ENCODE data around the gene CNTLN. TPM values are rescaled to one million over a fixed set of nuclear protein-coding genes. Genes with fewer than 3 reads are reported as not detected.

The CNTLN gene
- total RNA-seq, 1 experiment from 2014 or later = 7.8 TPM

DNA sequence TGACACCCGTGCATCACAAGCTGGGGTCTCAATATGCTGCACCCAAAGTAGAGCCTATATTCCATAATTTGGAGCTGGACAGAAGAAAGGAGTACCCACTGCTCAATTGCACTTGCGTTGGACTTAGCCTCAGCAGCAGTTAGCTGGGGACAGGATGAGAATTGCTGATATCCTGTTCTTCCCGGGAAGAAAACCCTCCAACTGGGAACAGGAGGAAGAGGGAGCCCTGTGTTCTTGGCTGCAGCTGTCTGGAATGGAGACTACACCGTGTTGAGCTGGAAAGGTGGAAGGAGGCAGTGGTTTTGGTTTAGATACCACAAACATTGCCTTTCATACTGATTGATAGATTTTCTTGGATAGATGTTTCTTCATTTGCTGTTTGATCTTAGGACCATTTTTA lies 24.6 kb downstream of the CNTLN start:
- H3K4me3 Mint-ChIP-seq (ENCODE audit: unreplicated experiment) = no peak overlapping the region
- no peaks in the 10 kb centered on the region for H3K4me1 Mint-ChIP-seq (ENCODE audit: low read depth, unreplicated experiment)
- TF ChIP-seq, protein P1, sequence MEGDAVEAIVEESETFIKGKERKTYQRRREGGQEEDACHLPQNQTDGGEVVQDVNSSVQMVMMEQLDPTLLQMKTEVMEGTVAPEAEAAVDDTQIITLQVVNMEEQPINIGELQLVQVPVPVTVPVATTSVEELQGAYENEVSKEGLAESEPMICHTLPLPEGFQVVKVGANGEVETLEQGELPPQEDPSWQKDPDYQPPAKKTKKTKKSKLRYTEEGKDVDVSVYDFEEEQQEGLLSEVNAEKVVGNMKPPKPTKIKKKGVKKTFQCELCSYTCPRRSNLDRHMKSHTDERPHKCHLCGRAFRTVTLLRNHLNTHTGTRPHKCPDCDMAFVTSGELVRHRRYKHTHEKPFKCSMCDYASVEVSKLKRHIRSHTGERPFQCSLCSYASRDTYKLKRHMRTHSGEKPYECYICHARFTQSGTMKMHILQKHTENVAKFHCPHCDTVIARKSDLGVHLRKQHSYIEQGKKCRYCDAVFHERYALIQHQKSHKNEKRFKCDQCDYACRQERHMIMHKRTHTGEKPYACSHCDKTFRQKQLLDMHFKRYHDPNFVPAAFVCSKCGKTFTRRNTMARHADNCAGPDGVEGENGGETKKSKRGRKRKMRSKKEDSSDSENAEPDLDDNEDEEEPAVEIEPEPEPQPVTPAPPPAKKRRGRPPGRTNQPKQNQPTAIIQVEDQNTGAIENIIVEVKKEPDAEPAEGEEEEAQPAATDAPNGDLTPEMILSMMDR (IDR thresholded peaks at IDR 0.05; ENCODE audit: insufficient read depth in 1 of 2, low read depth in 1 of 2, low read length in 1 of 2, severe bottlenecking in 1 of 2, unreplicated experiment in 1 of 2) = no peak
- H3K4me1 ChIP-seq = no peaks in the 10 kb centered on the region
- no peaks in the 10 kb centered on the region for H3K9me3 Mint-ChIP-seq (ENCODE audit: unreplicated experiment)
- no peaks in the 10 kb centered on the region for H3K36me3 Mint-ChIP-seq (ENCODE audit: insufficient read depth, unreplicated experiment)
- H3K27ac Mint-ChIP-seq (ENCODE audit: unreplicated experiment) = no peak overlapping the region
- H3K4me3 ChIP-seq (ENCODE audit: low read depth, low read length) = no peak overlapping the region
- H3K27me3 ChIP-seq (replicated peaks; ENCODE audit: control insufficient read depth, insufficient read depth, low read length) = no peaks in the 10 kb centered on the region
- BruUV-seq (replicated peaks) = no TSS peak
- DNase-seq = no peak
- POLR2A ChIA-PET = no interaction called here
- intact Hi-C loops (cut with micrococcal nuclease; ENCODE audit: unreplicated experiment) = no loop called here
- CTCF ChIA-PET = no interaction called here
- H3K36me3 ChIP-seq (ENCODE audit: control insufficient read depth, insufficient read depth, low read length) = no peaks in the 10 kb centered on the region; the same call in 1 of the 2 replicates
- H3K9me3 ChIP-seq = no peaks in the 10 kb centered on the region
- no peaks in the 10 kb centered on the region for H3K27me3 Mint-ChIP-seq (ENCODE audit: insufficient read depth, unreplicated experiment)

GRCh38 chr9:17160327-17160726 lies 25.5 kb downstream of the CNTLN start:
- H3K36me3 Mint-ChIP-seq (ENCODE audit: insufficient read depth, unreplicated experiment) = no peaks in the 10 kb centered on the region
- H3K9me3 ChIP-seq = no peaks in the 10 kb centered on the region
- TF ChIP-seq, protein P1 (IDR thresholded peaks at IDR 0.05; ENCODE audit: insufficient read depth in 1 of 2, low read depth in 1 of 2, low read length in 1 of 2, severe bottlenecking in 1 of 2, unreplicated experiment in 1 of 2) = no peak
- no peaks in the 10 kb centered on the region for H3K4me1 ChIP-seq
- H3K4me3 ChIP-seq (ENCODE audit: low read depth, low read length) = no peak overlapping the region
- DNase-seq = no peak
- ChIA-PET POLR2A (no interaction called here), CTCF (no interaction called here)
- BruUV-seq (replicated peaks) = no TSS peak
- H3K36me3 ChIP-seq (ENCODE audit: control insufficient read depth, insufficient read depth, low read length) = no peaks in the 10 kb centered on the region
- no peak overlapping the region for H3K27ac Mint-ChIP-seq (ENCODE audit: unreplicated experiment)
- intact Hi-C loops (cut with micrococcal nuclease; ENCODE audit: unreplicated experiment) = no loop called here
- H3K27me3 Mint-ChIP-seq (ENCODE audit: insufficient read depth, unreplicated experiment) = no peaks in the 10 kb centered on the region
- H3K9me3 Mint-ChIP-seq (ENCODE audit: unreplicated experiment) = no peaks in the 10 kb centered on the region
- no peaks in the 10 kb centered on the region for H3K4me1 Mint-ChIP-seq (ENCODE audit: low read depth, unreplicated experiment)
- no peak overlapping the region for H3K4me3 Mint-ChIP-seq (ENCODE audit: unreplicated experiment)
- H3K27me3 ChIP-seq (replicated peaks; ENCODE audit: control insufficient read depth, insufficient read depth, low read length) = no peaks in the 10 kb centered on the region

GRCh38 chr9:17165764-17166163 lies 30.9 kb downstream of the CNTLN start:
- Histone ChIP-seq H3K9me3 (no peaks in the 10 kb centered on the region), H3K4me3 (ENCODE audit: low read depth, low read length) (no peak overlapping the region), H3K36me3 (ENCODE audit: control insufficient read depth, insufficient read depth, low read length) (no peaks in the 10 kb centered on the region), H3K4me1 (no peaks in the 10 kb centered on the region), H3K27me3 (replicated peaks; ENCODE audit: control insufficient read depth, insufficient read depth, low read length) (no peaks in the 10 kb centered on the region)
- TF ChIP-seq, protein P1 (IDR thresholded peaks at IDR 0.05; ENCODE audit: insufficient read depth in 1 of 2, low read depth in 1 of 2, low read length in 1 of 2, severe bottlenecking in 1 of 2, unreplicated experiment in 1 of 2) = no peak
- Mint-ChIP-seq H3K27me3 (ENCODE audit: insufficient read depth, unreplicated experiment) (no peaks in the 10 kb centered on the region), H3K36me3 (ENCODE audit: insufficient read depth, unreplicated experiment) (no peaks in the 10 kb centered on the region), H3K4me1 (ENCODE audit: low read depth, unreplicated experiment) (no peaks in the 10 kb centered on the region), H3K4me3 (ENCODE audit: unreplicated experiment) (no peak overlapping the region), H3K27ac (ENCODE audit: unreplicated experiment) (no peak overlapping the region), H3K9me3 (ENCODE audit: unreplicated experiment) (no peaks in the 10 kb centered on the region)
- ChIA-PET POLR2A (no interaction called here), CTCF (no interaction called here)
- intact Hi-C loops (cut with micrococcal nuclease; ENCODE audit: unreplicated experiment) = no loop called here
- DNase-seq = no peak
- BruUV-seq (replicated peaks) = no TSS peak
